CD4-positive, CD25-positive, alpha-beta regulatory T cell (primary cell): ENCODE measurements around the gene KRTAP5-1. TPM values are rescaled to one million over a fixed set of nuclear protein-coding genes. Genes with fewer than 3 reads are reported as not detected.

ENCODE experiments used
- ATAC-seq, 2 donors: fragments of 150-1000 bp; cut with Tn5 transposase; one replicate each; pipeline ENCODE4 v1.10.0; 2021; ENCODE audit warnings: low read depth in 2 of 2, moderate number of reproducible peaks in 2 of 2, moderate library complexity in 1 of 2
- DNase-seq, 3 donors: peaks; one replicate each; pipeline versions ENCODE4 v3.0.0 to v3.0.0-alpha.2; 2012 to 2022; ENCODE audit warnings: mixed read lengths in 1 of 3
- H3K27ac ChIP-seq: one replicate; pipeline ENCODE4 v1.7.0; 2013; ENCODE audit warnings: mild to moderate bottlenecking, low read length; ENCODE audit not compliant: insufficient read depth, poor library complexity, severe bottlenecking
- H3K27me3 ChIP-seq: one replicate; pipeline ENCODE4 v1.7.0; 2013; ENCODE audit warnings: low read length; ENCODE audit not compliant: control insufficient read depth, insufficient read depth
- H3K36me3 ChIP-seq: one replicate; pipeline ENCODE4 v1.7.0; 2013; ENCODE audit warnings: mild to moderate bottlenecking, low read length, moderate library complexity; ENCODE audit not compliant: control insufficient read depth, insufficient read depth
- H3K4me1 ChIP-seq: 2 replicates; pipeline ENCODE4 v1.7.0; 2013; ENCODE audit warnings: mild to moderate bottlenecking, low read length; ENCODE audit not compliant: insufficient read depth, control insufficient read depth, poor library complexity, severe bottlenecking
- H3K4me3 ChIP-seq: one replicate; pipeline ENCODE4 v1.7.0; 2013; ENCODE audit warnings: low read depth, mild to moderate bottlenecking, low read length, moderate library complexity
- H3K9me3 ChIP-seq, 2 experiments: 1 replicate in 1 of 2; 2 replicates in 1 of 2; pipeline ENCODE4 v1.7.0; 2013; ENCODE audit warnings: low read length in 2 of 2, mild to moderate bottlenecking in 1 of 2, moderate library complexity in 1 of 2; ENCODE audit not compliant: control insufficient read depth in 2 of 2
- H3K27ac Mint-ChIP-seq, 3 donors: one replicate each; pipeline ENCODE4 v1.8.0; 2020 to 2022; ENCODE audit warnings: mild to moderate bottlenecking in 3 of 3, mixed read lengths in 3 of 3, moderate library complexity in 2 of 3
- H3K27me3 Mint-ChIP-seq: one replicate; pipeline ENCODE4 v1.8.0; 2022; ENCODE audit warnings: mild to moderate bottlenecking, mixed read lengths
- H3K36me3 Mint-ChIP-seq: one replicate; pipeline ENCODE4 v1.8.0; 2020; ENCODE audit warnings: mixed read lengths
- H3K4me1 Mint-ChIP-seq, 4 donors: one replicate each; pipeline ENCODE4 v1.8.0; 2020 to 2022; ENCODE audit warnings: mixed read lengths in 4 of 4, mild to moderate bottlenecking in 1 of 4
- H3K4me3 Mint-ChIP-seq, 4 donors: one replicate each; pipeline ENCODE4 v1.8.0; 2020 to 2022; ENCODE audit warnings: mild to moderate bottlenecking in 4 of 4, mixed read lengths in 4 of 4, moderate library complexity in 3 of 4
- H3K9me3 Mint-ChIP-seq, 7 donors: one replicate each; pipeline ENCODE4 v1.8.0; 2020 to 2022; ENCODE audit warnings: mixed read lengths in 7 of 7, mild to moderate bottlenecking in 3 of 7, moderate library complexity in 2 of 7
- polyA plus RNA-seq, 4 donors: library from polyadenylated mRNA; unstranded; fragments of 300-500 nt; fragmentation: Illumina TruSeq; gene quantifications; one replicate each; pipeline ENCODE4 v1.2.3, GENCODE V29; 2021
- total RNA-seq: library from RNA; stranded (reverse); gene quantifications from one replicate; pipeline ENCODE4 v1.2.3, GENCODE V29; 2022

Gene KRTAP5-1
- total and polyA plus RNA-seq, 5 donors from 2014 or later = not detected

DNA sequence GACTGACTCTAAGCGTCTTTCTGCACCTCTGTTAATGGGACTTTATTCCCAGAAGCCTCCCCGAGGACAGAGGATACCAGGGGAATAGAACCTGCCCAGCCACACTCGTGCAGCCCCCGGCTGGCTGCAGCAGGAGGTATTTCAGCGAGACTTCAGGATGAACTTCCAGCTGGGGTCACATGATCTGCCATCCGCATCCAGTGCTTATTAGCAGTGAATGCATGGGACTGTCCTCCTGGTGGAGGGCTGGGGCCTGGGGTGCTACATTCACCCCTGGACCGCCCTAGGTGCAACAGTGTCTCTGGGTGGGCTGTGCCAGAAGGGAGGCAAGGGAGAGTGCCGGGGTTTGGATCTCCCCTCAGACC lies 14.6 kb downstream of the KRTAP5-1 start:
- Histone ChIP-seq H3K27ac (no peak overlapping the region), H3K9me3 (no peaks in the 10 kb centered on the region), H3K4me1 (peaks cover 40% of the 10 kb centered on the region), H3K27me3 (peaks cover 3% of the 10 kb centered on the region), H3K4me3 (no peak overlapping the region), H3K36me3 (no peaks in the 10 kb centered on the region)
- ATAC-seq (no peak), DNase-seq (no peak)
- Mint-ChIP-seq H3K27me3 (peaks cover 32% of the 10 kb centered on the region), H3K9me3 (no peaks in the 10 kb centered on the region), H3K36me3 (no peaks in the 10 kb centered on the region), H3K4me3 (peak overlapping the region; percentile 75 to 90 (median 80)), H3K27ac (peak overlapping the region; percentile 63 to 84 (median 81)), H3K4me1 (peaks cover 0 to 36% (median 4%) of the 10 kb centered on the region in 4 donors)

DNA sequence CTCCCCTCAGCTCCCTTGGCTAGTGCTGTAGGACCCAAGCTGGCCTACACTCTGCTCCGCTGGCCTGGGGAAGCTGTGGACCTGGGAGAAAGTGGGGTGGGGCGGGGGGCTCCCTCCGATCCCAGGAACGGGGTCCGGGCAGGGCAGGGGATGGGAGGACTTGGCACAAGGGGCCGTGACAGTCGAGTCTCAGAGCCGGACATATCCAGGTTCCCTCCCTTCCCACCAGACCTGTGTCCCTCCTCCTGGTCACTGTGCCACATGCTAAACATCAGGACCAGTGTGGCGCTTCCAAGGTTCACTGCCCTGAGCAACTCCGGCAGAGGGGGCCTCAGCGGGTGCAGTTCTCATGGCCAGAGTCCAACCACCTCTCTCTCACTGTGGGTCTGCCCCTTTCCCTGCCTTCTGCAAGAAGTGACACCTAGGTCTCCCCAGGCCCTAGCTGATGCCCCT lies 15.1 kb downstream of the KRTAP5-1 start:
- ATAC-seq = no peak
- DNase-seq = no peak
- peaks cover 0 to 33% (median 3%) of the 10 kb centered on the region in 4 donors for H3K4me1 Mint-ChIP-seq

DNA sequence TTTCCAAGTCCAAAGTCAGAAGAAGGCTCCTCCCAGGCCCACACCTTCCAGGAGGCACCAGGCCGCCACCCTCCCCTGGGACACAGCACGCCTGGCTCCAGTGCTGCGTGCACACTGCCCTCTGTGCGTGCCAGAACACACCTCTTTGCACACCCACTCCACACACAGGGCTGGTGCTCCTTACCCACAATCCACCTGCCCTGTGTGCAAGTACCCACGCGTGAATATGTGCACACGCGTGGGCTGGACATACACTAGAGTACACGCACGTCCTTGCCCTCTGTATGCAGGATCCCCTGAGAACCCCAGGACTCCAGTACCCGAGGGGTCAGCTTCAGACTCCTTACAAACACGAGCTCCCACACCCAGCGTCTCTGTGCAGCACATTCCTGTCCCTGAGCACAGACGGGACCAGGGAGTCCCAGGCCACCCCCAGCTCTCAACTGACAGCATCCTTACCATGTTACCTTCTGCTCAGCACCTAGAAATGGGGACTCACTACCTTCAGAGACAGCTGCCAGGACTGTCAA lies 15.8 kb downstream of the KRTAP5-1 start:
- H3K9me3 ChIP-seq = no peaks in the 10 kb centered on the region
- no peaks in the 10 kb centered on the region for H3K36me3 Mint-ChIP-seq
- H3K27me3 Mint-ChIP-seq = peaks cover 26% of the 10 kb centered on the region
- no peaks in the 10 kb centered on the region for H3K36me3 ChIP-seq
- peaks cover 3% of the 10 kb centered on the region for H3K27me3 ChIP-seq
- ATAC-seq (no peak), DNase-seq (no peak)
- H3K4me1 ChIP-seq = peaks cover 34% of the 10 kb centered on the region
- H3K9me3 Mint-ChIP-seq = no peaks in the 10 kb centered on the region
- peak overlapping the region; percentile 34 to 83 (median 66) for H3K4me3 Mint-ChIP-seq
- peak overlapping the region in 1 of 3 donors; percentile 71 for H3K27ac Mint-ChIP-seq
- no peak overlapping the region for H3K27ac ChIP-seq
- H3K4me3 ChIP-seq = no peak overlapping the region
- peaks cover 0 to 30% (median 3%) of the 10 kb centered on the region in 4 donors for H3K4me1 Mint-ChIP-seq

More for the DNA sequence above, 15.1 kb downstream of the KRTAP5-1 start:
- peaks cover 40% of the 10 kb centered on the region for H3K4me1 ChIP-seq
- Mint-ChIP-seq H3K4me3 (peak overlapping the region; percentile 75 to 90 (median 80)), H3K27ac (peak overlapping the region in 2 of 3 donors; percentile 20 to 81), H3K27me3 (peaks cover 28% of the 10 kb centered on the region), H3K36me3 (no peaks in the 10 kb centered on the region), H3K9me3 (no peaks in the 10 kb centered on the region)
- H3K4me3 ChIP-seq = no peak overlapping the region
- no peak overlapping the region for H3K27ac ChIP-seq
- H3K27me3 ChIP-seq = peaks cover 3% of the 10 kb centered on the region
- H3K36me3 ChIP-seq = no peaks in the 10 kb centered on the region
- no peaks in the 10 kb centered on the region for H3K9me3 ChIP-seq

DNA sequence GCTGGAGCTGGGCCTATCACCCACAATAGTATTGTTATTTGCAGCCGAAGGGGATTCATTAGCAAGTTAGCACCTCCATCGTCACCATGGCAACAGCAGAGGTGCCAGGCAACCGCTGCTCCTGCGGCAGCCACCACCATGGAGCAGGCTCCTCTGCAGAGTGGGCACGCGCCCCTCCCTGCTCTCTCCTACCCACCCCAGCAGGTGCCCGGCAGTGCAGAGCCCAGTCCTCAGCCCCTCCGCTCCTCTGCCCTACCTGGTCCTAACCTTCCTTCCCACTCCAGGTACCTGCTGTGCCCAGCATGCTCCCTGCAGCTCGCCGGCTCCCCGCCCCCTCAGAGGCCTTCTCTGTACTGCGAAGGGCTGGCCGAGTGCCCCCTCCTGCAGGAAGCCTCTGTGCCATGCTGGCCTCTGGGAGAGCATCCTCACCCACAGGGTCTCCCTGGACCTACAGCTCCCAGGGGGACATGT lies 16.6 kb downstream of the KRTAP5-1 start:
- peaks cover 0 to 24% (median 3%) of the 10 kb centered on the region in 4 donors for H3K4me1 Mint-ChIP-seq
- Histone ChIP-seq H3K36me3 (no peaks in the 10 kb centered on the region), H3K9me3 (no peaks in the 10 kb centered on the region), H3K27me3 (peaks cover 3% of the 10 kb centered on the region), H3K27ac (no peak overlapping the region), H3K4me1 (peaks cover 26% of the 10 kb centered on the region), H3K4me3 (no peak overlapping the region)
- H3K27ac Mint-ChIP-seq = peak overlapping the region in 1 of 3 donors; percentile 9
- H3K9me3 Mint-ChIP-seq = no peaks in the 10 kb centered on the region
- peaks cover 19% of the 10 kb centered on the region for H3K27me3 Mint-ChIP-seq
- H3K36me3 Mint-ChIP-seq = no peaks in the 10 kb centered on the region
- ATAC-seq (no peak), DNase-seq (no peak)
- peak overlapping the region in 2 of 4 donors; percentile 43 to 75 for H3K4me3 Mint-ChIP-seq

DNA sequence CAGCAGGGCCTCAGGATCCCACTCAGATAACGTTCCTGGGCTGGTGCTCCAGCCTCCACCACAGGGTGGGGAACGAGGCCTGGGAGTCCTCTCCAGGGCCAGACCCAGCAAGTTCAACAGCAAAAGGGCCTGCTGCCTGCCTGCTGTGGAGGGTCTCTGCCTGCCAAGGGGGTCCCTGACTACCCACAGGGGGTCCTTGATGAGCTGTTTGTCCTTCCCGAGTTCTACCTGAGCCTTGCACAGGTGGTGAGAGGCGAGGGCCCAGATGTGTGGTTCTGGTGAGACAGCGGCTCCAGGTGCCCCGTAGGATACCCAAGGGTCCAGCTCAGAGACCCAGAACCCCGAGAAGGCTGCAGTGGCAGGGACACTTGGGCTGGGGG lies 17.4 kb downstream of the KRTAP5-1 start:
- H3K27me3 ChIP-seq = peaks cover 3% of the 10 kb centered on the region
- H3K27ac Mint-ChIP-seq = no peak overlapping the region
- H3K9me3 ChIP-seq = no peaks in the 10 kb centered on the region
- H3K36me3 Mint-ChIP-seq = no peaks in the 10 kb centered on the region
- no peak overlapping the region for H3K4me3 Mint-ChIP-seq
- peaks cover 0 to 23% (median 3%) of the 10 kb centered on the region in 4 donors for H3K4me1 Mint-ChIP-seq
- no peak for ATAC-seq
- H3K27ac ChIP-seq = no peak overlapping the region
- no peaks in the 10 kb centered on the region for H3K36me3 ChIP-seq
- peaks cover 18% of the 10 kb centered on the region for H3K4me1 ChIP-seq
- no peak for DNase-seq
- no peak overlapping the region for H3K4me3 ChIP-seq
- peaks cover 19% of the 10 kb centered on the region for H3K27me3 Mint-ChIP-seq
- no peaks in the 10 kb centered on the region for H3K9me3 Mint-ChIP-seq

DNA sequence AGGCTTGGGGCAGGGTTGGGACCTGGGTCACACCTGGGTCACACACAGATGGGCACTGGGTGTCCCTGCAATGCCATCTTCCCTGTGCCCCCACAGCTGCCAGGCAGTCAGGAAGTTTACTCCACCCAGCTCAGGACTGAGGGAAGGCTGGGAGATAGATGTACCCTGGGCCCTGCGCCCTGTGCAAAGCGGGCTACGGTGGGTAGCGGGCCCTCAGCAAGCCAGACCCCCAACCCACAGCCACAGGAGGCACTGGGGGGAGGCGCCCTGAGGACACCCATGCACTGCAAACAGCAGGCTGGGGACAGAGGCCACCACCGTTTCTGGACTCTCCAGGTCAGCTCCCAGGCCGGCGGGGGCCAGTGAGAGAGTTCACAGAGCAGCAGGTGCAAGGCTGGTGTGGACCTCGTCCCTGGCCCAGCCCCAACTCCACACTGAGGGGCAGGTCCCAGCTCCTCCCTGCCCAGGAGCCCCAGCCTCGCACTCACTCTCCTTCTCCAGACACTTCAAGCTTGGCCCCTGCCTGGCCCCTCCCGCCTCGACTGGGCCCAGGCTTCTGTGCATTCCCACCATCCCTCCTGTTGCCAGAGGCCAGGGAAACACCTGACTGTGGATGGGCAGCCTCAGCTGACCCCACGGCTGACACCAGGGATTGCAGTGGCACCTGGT lies 17.9 kb downstream of the KRTAP5-1 start:
- H3K27me3 Mint-ChIP-seq = peaks cover 19% of the 10 kb centered on the region
- no peak overlapping the region for H3K27ac ChIP-seq
- no peaks in the 10 kb centered on the region for H3K9me3 ChIP-seq
- H3K36me3 Mint-ChIP-seq = peaks cover 4% of the 10 kb centered on the region
- H3K27me3 ChIP-seq = peaks cover 3% of the 10 kb centered on the region
- H3K4me1 ChIP-seq = peaks cover 15% of the 10 kb centered on the region
- ATAC-seq (no peak), DNase-seq (no peak)
- peak overlapping the region in 1 of 4 donors; percentile 32 for H3K4me3 Mint-ChIP-seq
- no peak overlapping the region for H3K4me3 ChIP-seq
- peaks cover 0 to 23% (median 3%) of the 10 kb centered on the region in 4 donors for H3K4me1 Mint-ChIP-seq
- H3K36me3 ChIP-seq = no peaks in the 10 kb centered on the region
- no peak overlapping the region for H3K27ac Mint-ChIP-seq
- no peaks in the 10 kb centered on the region for H3K9me3 Mint-ChIP-seq

DNA sequence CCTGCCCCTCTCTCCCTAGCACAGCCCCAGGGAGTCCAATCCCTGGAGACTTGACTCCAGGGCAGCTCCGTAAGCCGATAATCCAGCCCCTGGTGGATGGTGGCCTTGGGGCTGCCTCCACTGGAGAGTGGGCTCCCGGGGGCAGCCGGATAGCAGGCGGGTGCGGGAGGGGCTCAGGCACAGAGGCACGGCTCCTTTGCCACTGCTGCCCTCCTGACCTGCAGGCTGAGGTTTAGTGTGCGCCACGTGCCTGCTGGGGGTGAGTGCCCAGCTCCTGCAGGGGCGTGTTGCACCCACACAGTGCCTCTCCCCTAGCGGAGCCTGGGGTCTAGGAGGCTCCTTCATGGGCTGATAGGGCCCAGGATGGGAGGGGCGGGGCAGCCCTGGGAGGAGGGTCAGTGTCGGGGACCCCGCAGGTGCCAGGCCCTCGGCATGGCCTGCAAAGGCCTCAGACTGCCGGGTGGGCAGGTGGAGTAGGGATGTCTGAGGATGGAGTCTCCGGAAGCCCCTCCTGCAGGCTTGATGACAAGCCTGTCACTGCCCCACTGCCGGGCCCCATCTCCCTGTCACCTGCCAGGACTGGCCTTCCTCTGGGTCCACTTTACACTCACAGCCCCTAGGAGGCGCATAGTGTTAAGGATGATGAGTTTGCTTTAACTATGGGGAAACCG lies 18.6 kb downstream of the KRTAP5-1 start:
- H3K36me3 Mint-ChIP-seq = peaks cover 4% of the 10 kb centered on the region
- H3K9me3 Mint-ChIP-seq = no peaks in the 10 kb centered on the region
- no peak overlapping the region for H3K27ac Mint-ChIP-seq
- peaks cover 19% of the 10 kb centered on the region for H3K27me3 Mint-ChIP-seq
- H3K27ac ChIP-seq = no peak overlapping the region
- H3K27me3 ChIP-seq = peaks cover 3% of the 10 kb centered on the region
- H3K9me3 ChIP-seq = no peaks in the 10 kb centered on the region
- H3K4me3 ChIP-seq = no peak overlapping the region
- H3K4me1 Mint-ChIP-seq = peaks cover 0 to 23% (median 3%) of the 10 kb centered on the region in 4 donors
- H3K36me3 ChIP-seq = no peaks in the 10 kb centered on the region
- H3K4me1 ChIP-seq = peaks cover 15% of the 10 kb centered on the region
- DNase-seq (no peak), ATAC-seq (no peak)
- H3K4me3 Mint-ChIP-seq = peak overlapping the region in 1 of 4 donors; percentile 58
